GM19043 (cell line): ENCODE measurements around the gene MYL2.

Experiments
- ATAC-seq: cut with Tn5 transposase; IDR thresholded peaks from one replicate; pipeline ENCODE4 v1.9.1; 2021; ENCODE audit warnings: low read depth; ENCODE audit not compliant: unreplicated experiment

Gene MYL2

GRCh38 chr12:110901401-110901800 lies 19.0 kb downstream of the MYL2 start:
- ATAC-seq: no peak

- no peak for ATAC-seq
These were observed 23.8 kb downstream of the MYL2 start for GRCh38 chr12:110896559-110896958.

- ATAC-seq: no peak
These were observed 26.4 kb downstream of the MYL2 start for GRCh38 chr12:110893956-110894355.

- no peak for ATAC-seq
These were observed 31.0 kb downstream of the MYL2 start for GRCh38 chr12:110889361-110889760.

GRCh38 chr12:110888256-110888991 lies 32.0 kb downstream of the MYL2 start:
- no peak for ATAC-seq

GRCh38 chr12:110885152-110885840 lies 35.1 kb downstream of the MYL2 start:
- no peak for ATAC-seq

- no peak for ATAC-seq
These were observed 37.1 kb downstream of the MYL2 start for GRCh38 chr12:110883251-110883650.

GRCh38 chr12:110880651-110881050 lies 39.7 kb downstream of the MYL2 start:
- ATAC-seq: no peak

GRCh38 chr12:110874781-110875180 lies 45.6 kb downstream of the MYL2 start:
- no peak for ATAC-seq

- no peak for ATAC-seq
These were observed 46.0 kb downstream of the MYL2 start for GRCh38 chr12:110874351-110874750.

- ATAC-seq: no peak
These were observed 48.3 kb downstream of the MYL2 start for GRCh38 chr12:110872100-110872499.

- no peak for ATAC-seq
These were observed 50.6 kb downstream of the MYL2 start for GRCh38 chr12:110869803-110870202.

GRCh38 chr12:110869026-110869425 lies 51.4 kb downstream of the MYL2 start:
- ATAC-seq: no peak

- ATAC-seq: no peak
These were observed 54.9 kb downstream of the MYL2 start for GRCh38 chr12:110865521-110865920.

- ATAC-seq: no peak
These were observed 57.2 kb downstream of the MYL2 start for GRCh38 chr12:110863161-110863560.

- ATAC-seq: no peak
These were observed 58.0 kb downstream of the MYL2 start for GRCh38 chr12:110862329-110862728.

GRCh38 chr12:110861729-110862128 lies 58.6 kb downstream of the MYL2 start:
- ATAC-seq: no peak
